Duodenal mucosa (tissue), 2 donors: ENCODE results near the gene ZMYND19.

Experiments used
- H3K27ac ChIP-seq: one replicate; pipeline ENCODE4 v1.7.0; 2013; ENCODE audit warnings: low read depth, low read length
- H3K27me3 ChIP-seq, 2 donors: one replicate each; pipeline ENCODE4 v1.7.0; 2013; ENCODE audit warnings: low read length in 2 of 2, control low read depth in 1 of 2; ENCODE audit not compliant: insufficient read depth in 2 of 2, control insufficient read depth in 1 of 2
- H3K36me3 ChIP-seq, 2 donors: one replicate each; pipeline ENCODE4 v1.7.0; 2013; ENCODE audit warnings: low read length in 2 of 2, control low read depth in 1 of 2; ENCODE audit not compliant: insufficient read depth in 2 of 2, control insufficient read depth in 1 of 2
- H3K4me1 ChIP-seq, 2 donors: one replicate each; pipeline ENCODE4 v1.7.0; 2013; ENCODE audit warnings: low read length in 2 of 2, control low read depth in 1 of 2; ENCODE audit not compliant: insufficient read depth in 2 of 2, control insufficient read depth in 1 of 2
- H3K4me3 ChIP-seq, 2 donors: one replicate each; pipeline ENCODE4 v1.7.0; 2013; ENCODE audit warnings: low read length in 2 of 2, low read depth in 1 of 2
- H3K9ac ChIP-seq, 2 donors: one replicate each; pipeline ENCODE4 v1.7.0; 2013; ENCODE audit warnings: low read length in 2 of 2, low read depth in 1 of 2
- H3K9me3 ChIP-seq, 2 donors: one replicate each; pipeline ENCODE4 v1.7.0; 2013; ENCODE audit warnings: low read length in 2 of 2, control low read depth in 1 of 2; ENCODE audit not compliant: control insufficient read depth in 1 of 2

Gene ZMYND19

GRCh38 chr9:137613738-137614523 is 23.6 kb upstream of the ZMYND19 start:
- peaks cover 34 to 35% of the 10 kb centered on the region in 2 donors for H3K4me1 ChIP-seq
- H3K27me3 ChIP-seq, result no peaks in the 10 kb centered on the region
- H3K9ac ChIP-seq, result no peak overlapping the region
- no peaks in the 10 kb centered on the region for H3K9me3 ChIP-seq
- H3K27ac ChIP-seq, result no peak overlapping the region
- H3K4me3 ChIP-seq, result no peak overlapping the region
- peaks cover 8 to 35% of the 10 kb centered on the region in 2 donors for H3K36me3 ChIP-seq

DNA sequence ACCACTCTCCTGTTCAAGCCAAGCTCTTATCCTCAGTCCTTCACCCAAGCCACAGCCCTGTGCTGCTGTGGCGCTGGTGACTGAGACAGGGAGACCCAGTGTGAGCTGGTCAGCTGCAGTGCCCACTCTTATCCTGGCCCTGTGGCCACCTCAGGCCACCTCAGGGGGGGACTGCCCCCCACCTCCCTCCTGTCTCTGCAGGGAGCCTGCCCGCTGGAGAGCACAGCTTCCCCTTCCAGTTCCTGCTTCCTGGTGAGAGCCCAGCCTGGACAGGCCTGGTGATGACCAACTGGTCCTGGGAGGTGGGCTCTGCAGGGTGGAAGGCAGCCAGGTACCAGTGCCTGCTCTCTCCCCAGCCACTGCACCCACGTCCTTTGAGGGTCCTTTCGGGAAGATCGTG is 22.9 kb upstream of the ZMYND19 start:
- peak overlapping the region in 1 of 2 donors; percentile 53 for H3K9ac ChIP-seq
- H3K27ac ChIP-seq, result peak overlapping the region; percentile 77
- no peak overlapping the region for H3K4me3 ChIP-seq
- peaks cover 8 to 35% of the 10 kb centered on the region in 2 donors for H3K36me3 ChIP-seq
- H3K9me3 ChIP-seq, result no peaks in the 10 kb centered on the region
- no peaks in the 10 kb centered on the region for H3K27me3 ChIP-seq
- peaks cover 34 to 35% of the 10 kb centered on the region in 2 donors for H3K4me1 ChIP-seq

GRCh38 chr9:137612741-137613142 is 22.4 kb upstream of the ZMYND19 start:
- Histone ChIP-seq H3K27ac (peak overlapping the region; percentile 77), H3K4me1 (peaks cover 30 to 34% of the 10 kb centered on the region in 2 donors), H3K27me3 (no peaks in the 10 kb centered on the region), H3K36me3 (peaks cover 8 to 35% of the 10 kb centered on the region in 2 donors), H3K4me3 (no peak overlapping the region), H3K9me3 (no peaks in the 10 kb centered on the region), H3K9ac (peak overlapping the region; percentile 30 to 53)

GRCh38 chr9:137611623-137612609 is 21.6 kb upstream of the ZMYND19 start:
- peak overlapping the region; percentile 94 for H3K27ac ChIP-seq
- H3K9ac ChIP-seq, result peak overlapping the region; percentile 30 to 53
- peaks cover 8 to 34% of the 10 kb centered on the region in 2 donors for H3K36me3 ChIP-seq
- H3K4me3 ChIP-seq, result peak overlapping the region; percentile 21 to 33
- peaks cover 32 to 36% of the 10 kb centered on the region in 2 donors for H3K4me1 ChIP-seq
- no peaks in the 10 kb centered on the region for H3K9me3 ChIP-seq
- no peaks in the 10 kb centered on the region for H3K27me3 ChIP-seq

DNA sequence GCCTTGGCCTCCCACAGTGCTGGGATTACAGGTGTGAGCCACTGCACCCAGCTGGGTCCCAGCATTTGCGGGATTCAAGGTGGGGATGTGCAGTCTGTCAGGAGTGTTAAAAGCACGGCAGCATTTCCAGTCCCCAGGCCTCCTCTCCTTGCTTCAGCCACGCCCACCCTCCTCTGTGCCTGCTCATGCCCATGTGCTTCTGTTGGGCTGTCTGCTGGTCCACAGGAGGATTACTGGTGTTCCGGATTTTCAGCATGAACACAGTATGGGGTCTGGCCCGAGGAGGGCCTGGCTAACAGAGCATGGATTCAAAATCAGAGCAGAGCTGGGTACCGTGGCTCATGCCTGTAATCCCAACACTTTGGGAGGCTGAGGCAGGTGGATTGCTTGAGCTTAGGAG is 20.6 kb upstream of the ZMYND19 start:
- Histone ChIP-seq H3K4me1 (peaks cover 39% of the 10 kb centered on the region in 2 donors), H3K9ac (peak overlapping the region in 1 of 2 donors; percentile 53), H3K27ac (no peak overlapping the region), H3K27me3 (no peaks in the 10 kb centered on the region), H3K9me3 (no peaks in the 10 kb centered on the region), H3K36me3 (peaks cover 3 to 27% of the 10 kb centered on the region in 2 donors), H3K4me3 (no peak overlapping the region)

DNA sequence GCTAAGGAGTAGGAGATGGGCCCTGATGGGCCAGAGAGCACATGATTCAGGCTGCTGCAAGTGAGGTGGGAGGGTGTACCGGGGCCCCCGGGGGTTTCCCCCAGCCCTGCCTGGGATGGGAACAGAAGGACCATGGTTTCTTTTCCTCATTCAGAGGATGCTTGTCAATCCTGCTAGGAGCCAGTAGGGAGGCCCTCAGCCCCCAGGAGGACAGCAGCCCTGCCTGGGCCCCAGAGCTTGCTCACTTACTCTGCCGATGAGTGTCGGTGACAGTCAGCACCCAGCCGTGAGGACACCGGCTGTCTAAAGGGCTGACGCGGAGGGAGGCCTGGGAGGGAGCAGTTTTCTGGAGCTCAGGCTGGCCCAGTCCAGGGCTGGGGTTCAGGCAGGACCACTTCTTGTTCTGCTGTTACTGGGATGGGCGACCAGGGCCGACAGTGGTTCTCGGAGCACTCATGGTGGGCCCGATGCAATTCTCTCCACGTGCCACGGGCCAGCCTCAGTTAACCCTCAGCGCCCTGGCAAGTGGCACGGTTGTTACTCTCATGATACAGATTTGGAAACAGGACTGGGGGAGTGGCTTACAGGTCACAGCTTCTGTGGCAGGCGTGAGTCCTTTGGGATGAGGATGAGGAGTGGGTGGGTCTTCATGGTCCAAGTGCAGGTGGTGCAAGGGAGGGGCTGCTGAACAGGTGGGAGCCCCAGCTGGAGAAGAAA is 17.0 kb upstream of the ZMYND19 start:
- Histone ChIP-seq H3K36me3 (no peaks in the 10 kb centered on the region), H3K4me1 (peaks cover 26 to 30% of the 10 kb centered on the region in 2 donors), H3K9ac (peak overlapping the region; percentile 79 to 88)

GRCh38 chr9:137606734-137607138 is 16.4 kb upstream of the ZMYND19 start:
- peaks cover 21 to 24% of the 10 kb centered on the region in 2 donors for H3K4me1 ChIP-seq

More for the DNA sequence above, 17.0 kb upstream of the ZMYND19 start:
- Histone ChIP-seq H3K9me3 (no peaks in the 10 kb centered on the region), H3K27ac (no peak overlapping the region), H3K4me3 (peak overlapping the region; percentile 79 to 89), H3K27me3 (peaks cover 0 to 5% of the 10 kb centered on the region in 2 donors)

GRCh38 chr9:137606005-137606621 is 15.8 kb upstream of the ZMYND19 start:
- Histone ChIP-seq H3K9ac (peak overlapping the region; percentile 79 to 88), H3K4me3 (peak overlapping the region; percentile 79 to 89), H3K27me3 (peaks cover 0 to 5% of the 10 kb centered on the region in 2 donors), H3K27ac (peak overlapping the region; percentile 83), H3K9me3 (no peaks in the 10 kb centered on the region), H3K4me1 (peaks cover 15 to 18% of the 10 kb centered on the region in 2 donors), H3K36me3 (no peaks in the 10 kb centered on the region)

More at GRCh38 chr9:137606734-137607138, 16.4 kb upstream of the ZMYND19 start:
- no peaks in the 10 kb centered on the region for H3K36me3 ChIP-seq
- H3K27me3 ChIP-seq, result peaks cover 0 to 5% of the 10 kb centered on the region in 2 donors
- peak overlapping the region; percentile 83 for H3K27ac ChIP-seq
- no peaks in the 10 kb centered on the region for H3K9me3 ChIP-seq
- peak overlapping the region; percentile 79 to 89 for H3K4me3 ChIP-seq
- peak overlapping the region; percentile 79 to 88 for H3K9ac ChIP-seq
